Cardiac muscle cell (in vitro differentiated cells and primary cell): ENCODE results near the gene MAGEB6B. TPM values are rescaled to one million over a fixed set of nuclear protein-coding genes. Genes with fewer than 3 reads are reported as not detected.

Experiments used
- DNase-seq, 2 donors: peaks; one replicate each; pipeline versions ENCODE4 v3.0.0 to v3.0.0-alpha.2; 2010 to 2017; ENCODE audit warnings: low read depth in 1 of 2, low spot score in 1 of 2
- H3K27ac ChIP-seq: fragments of 200-600 bp; sonication (generic); 2 replicates; pipeline ENCODE4 v1.5.1; 2016
- H3K27me3 ChIP-seq: fragments of 200-600 bp; sonication (generic); 2 replicates; pipeline ENCODE4 v1.6.0; 2016; ENCODE audit warnings: control low read depth
- H3K36me3 ChIP-seq: fragments of 200-600 bp; sonication (generic); 2 replicates; pipeline ENCODE4 v1.5.1; 2016; ENCODE audit warnings: control low read depth
- H3K4me1 ChIP-seq: fragments of 200-600 bp; sonication (generic); 2 replicates; pipeline ENCODE4 v1.8.1; 2017; ENCODE audit warnings: low read depth, mild to moderate bottlenecking, mixed run types
- H3K4me3 ChIP-seq: fragments of 200-600 bp; sonication (generic); 2 replicates; pipeline ENCODE4 v1.5.1; 2016; ENCODE audit warnings: mild to moderate bottlenecking
- H3K9me3 ChIP-seq: fragments of 200-600 bp; sonication (generic); 2 replicates; pipeline ENCODE4 v1.5.1; 2017; ENCODE audit warnings: low read depth, mild to moderate bottlenecking, control low read depth
- polyA plus RNA-seq: library from polyadenylated mRNA; unstranded; fragments of >200 nt; fragmentation: Nextera tagmentation; extraction: Ambion mirVana; gene quantifications from 2 replicates; pipeline ENCODE4 v1.2.1, GENCODE V29; 2016
- total RNA-seq: library from RNA; depleted of rRNA; stranded (reverse); fragments of >200 nt; gene quantifications from 2 replicates; pipeline ENCODE4 v1.2.3, GENCODE V29; 2016
- TF ChIP-seq, protein P1 (sequence below): IDR thresholded peaks from 2 replicates; pipeline ENCODE4 v1.5.1; 2012; ENCODE audit warnings: low read depth, mild to moderate bottlenecking, low read length

MAGEB6B gene
- total and polyA plus RNA-seq, 2 experiments from 2014 or later: not detected

GRCh38 chrX:26208012-26208411 lies 47.6 kb downstream of the MAGEB6B start:
- Histone ChIP-seq H3K9me3 (no peaks in the 10 kb centered on the region), H3K4me3 (no peak overlapping the region), H3K27me3 (no peaks in the 10 kb centered on the region), H3K36me3 (no peaks in the 10 kb centered on the region), H3K4me1 (no peaks in the 10 kb centered on the region), H3K27ac (no peak overlapping the region)
- DNase-seq: no peak
- TF ChIP-seq, protein P1, sequence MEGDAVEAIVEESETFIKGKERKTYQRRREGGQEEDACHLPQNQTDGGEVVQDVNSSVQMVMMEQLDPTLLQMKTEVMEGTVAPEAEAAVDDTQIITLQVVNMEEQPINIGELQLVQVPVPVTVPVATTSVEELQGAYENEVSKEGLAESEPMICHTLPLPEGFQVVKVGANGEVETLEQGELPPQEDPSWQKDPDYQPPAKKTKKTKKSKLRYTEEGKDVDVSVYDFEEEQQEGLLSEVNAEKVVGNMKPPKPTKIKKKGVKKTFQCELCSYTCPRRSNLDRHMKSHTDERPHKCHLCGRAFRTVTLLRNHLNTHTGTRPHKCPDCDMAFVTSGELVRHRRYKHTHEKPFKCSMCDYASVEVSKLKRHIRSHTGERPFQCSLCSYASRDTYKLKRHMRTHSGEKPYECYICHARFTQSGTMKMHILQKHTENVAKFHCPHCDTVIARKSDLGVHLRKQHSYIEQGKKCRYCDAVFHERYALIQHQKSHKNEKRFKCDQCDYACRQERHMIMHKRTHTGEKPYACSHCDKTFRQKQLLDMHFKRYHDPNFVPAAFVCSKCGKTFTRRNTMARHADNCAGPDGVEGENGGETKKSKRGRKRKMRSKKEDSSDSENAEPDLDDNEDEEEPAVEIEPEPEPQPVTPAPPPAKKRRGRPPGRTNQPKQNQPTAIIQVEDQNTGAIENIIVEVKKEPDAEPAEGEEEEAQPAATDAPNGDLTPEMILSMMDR: no peak

Other genes with a start within 250 kb of the MAGEB6B start
- gene MAGEB18, start 22.3 kb upstream of the MAGEB6B start, total RNA-seq: not detected in 2 replicates
- gene MAGEB18, start 22.3 kb upstream of the MAGEB6B start, polyA plus RNA-seq: not detected in 2 replicates
- not detected in 2 replicates for gene MAGEB6, start 31.8 kb downstream of the MAGEB6B start, total RNA-seq
- gene MAGEB6, start 31.8 kb downstream of the MAGEB6B start, polyA plus RNA-seq: not detected in 2 replicates
- gene MAGEB5, start 55.6 kb downstream of the MAGEB6B start, total RNA-seq: not detected in 2 replicates
- gene MAGEB5, start 55.6 kb downstream of the MAGEB6B start, polyA plus RNA-seq: not detected in 2 replicates